ENCODE measurements around the gene STYK1. TPM values are rescaled to one million over a fixed set of nuclear protein-coding genes. Genes with fewer than 3 reads are reported as not detected.
"Not testable (repeated sequence)": the region's sequence is repeated elsewhere in the genome, so short reads cannot be mapped to it uniquely, and the experiment has no call there.

Gene STYK1
- total RNA-seq, 1 experiment from 2014 or later, result 0.17 TPM

- no peak for DNase-seq (ENCODE audit: low read depth)
Measured at GRCh38 chr12:10689146-10689545, 15.3 kb upstream of the STYK1 start.

- no peak for DNase-seq (ENCODE audit: low read depth)
Measured at GRCh38 chr12:10688042-10688441, 14.2 kb upstream of the STYK1 start.

- DNase-seq (ENCODE audit: low read depth), result no peak
Measured at GRCh38 chr12:10672231-10672868, 1.5 kb downstream of the STYK1 start.

GRCh38 chr12:10669533-10669932 is 4.3 kb downstream of the STYK1 start:
- no peak for DNase-seq (ENCODE audit: low read depth)

- no peak for DNase-seq (ENCODE audit: low read depth)
Measured at GRCh38 chr12:10668526-10668925, 5.3 kb downstream of the STYK1 start.

- DNase-seq (ENCODE audit: low read depth), result no peak
Measured at GRCh38 chr12:10667581-10667980, 6.3 kb downstream of the STYK1 start.

- no peak for DNase-seq (ENCODE audit: low read depth)
Measured at GRCh38 chr12:10664499-10664898, 9.4 kb downstream of the STYK1 start.

- DNase-seq (ENCODE audit: low read depth), result no peak
Measured at GRCh38 chr12:10663869-10664268, 10.0 kb downstream of the STYK1 start.

GRCh38 chr12:10661338-10661737 is 12.5 kb downstream of the STYK1 start:
- no peak for DNase-seq (ENCODE audit: low read depth)

- no peak for DNase-seq (ENCODE audit: low read depth)
Measured at GRCh38 chr12:10654003-10654402, 19.8 kb downstream of the STYK1 start.

- no peak for DNase-seq (ENCODE audit: low read depth)
Measured at GRCh38 chr12:10652192-10652591, 21.7 kb downstream of the STYK1 start.

GRCh38 chr12:10646576-10646975 is 27.3 kb downstream of the STYK1 start:
- DNase-seq (ENCODE audit: low read depth), result not testable (repeated sequence)

- DNase-seq (ENCODE audit: low read depth), result no peak
Measured at GRCh38 chr12:10645910-10646309, 27.9 kb downstream of the STYK1 start.

- peak; percentile 13 for DNase-seq (ENCODE audit: low read depth)
Measured at GRCh38 chr12:10641735-10642500, 31.9 kb downstream of the STYK1 start.

GRCh38 chr12:10638728-10639127 is 35.1 kb downstream of the STYK1 start:
- no peak for DNase-seq (ENCODE audit: low read depth)

GRCh38 chr12:10636611-10637010 is 37.2 kb downstream of the STYK1 start:
- no peak for DNase-seq (ENCODE audit: low read depth)

GRCh38 chr12:10636124-10636523 is 37.7 kb downstream of the STYK1 start:
- no peak for DNase-seq (ENCODE audit: low read depth)

GRCh38 chr12:10635306-10635705 is 38.5 kb downstream of the STYK1 start:
- no peak for DNase-seq (ENCODE audit: low read depth)

GRCh38 chr12:10634427-10634826 is 39.4 kb downstream of the STYK1 start:
- peak; percentile 27 for DNase-seq (ENCODE audit: low read depth)

GRCh38 chr12:10633541-10633940 is 40.3 kb downstream of the STYK1 start:
- DNase-seq (ENCODE audit: low read depth), result no peak

- no peak for DNase-seq (ENCODE audit: low read depth)
Measured at GRCh38 chr12:10632226-10632625, 41.6 kb downstream of the STYK1 start.

- DNase-seq (ENCODE audit: low read depth), result no peak
Measured at GRCh38 chr12:10624605-10625004, 49.2 kb downstream of the STYK1 start.

GRCh38 chr12:10623131-10623530 is 50.7 kb downstream of the STYK1 start:
- no peak for DNase-seq (ENCODE audit: low read depth)

Measured in Daoy (cell line).